Caki2 (cell line): ENCODE data around the gene SEC14L3. TPM values are rescaled to one million over a fixed set of nuclear protein-coding genes. Genes with fewer than 3 reads are reported as not detected.

Experiments
- DNase-seq: peaks from one replicate; pipeline ENCODE4 v3.0.0-alpha.2; 2015; ENCODE audit warnings: low read depth
- in situ Hi-C: cut with HindIII; loops from 2 replicates; pipeline ENCODE4 v1.10.0; 2016; ENCODE audit warnings: low sequenced_read_pairs, low pct_unique_long_range_greater_than_20kb, mixed read lengths
- total RNA-seq: library from RNA; depleted of rRNA; stranded (reverse); fragments of >200 nt; shearing (Covaris generic); gene quantifications from 2 replicates; pipeline ENCODE4 v1.2.3, GENCODE V29; 2014; ENCODE audit warnings: low replicate concordance; rRNA removed

Gene SEC14L3
- total RNA-seq, 1 experiment from 2014 or later, result not detected

GRCh38 chr22:30411780-30412179, 60.0 kb downstream of the SEC14L3 start:
- in situ Hi-C loops, result no loop called here
- no peak for DNase-seq

Other genes with a start within 250 kb of the SEC14L3 start
- gene LIF, start 225.3 kb downstream of the SEC14L3 start, total RNA-seq, result 35.7 and 35.8 TPM in 2 replicates
- not detected in 2 replicates for gene OSM, start 205.2 kb downstream of the SEC14L3 start, total RNA-seq
- 14.0 and 16.0 TPM in 2 replicates for gene CASTOR1, start 182.5 kb downstream of the SEC14L3 start, total RNA-seq
- gene TBC1D10A, start 145.1 kb downstream of the SEC14L3 start, total RNA-seq, result 44.3 and 45.5 TPM in 2 replicates
- gene SF3A1, start 115.1 kb downstream of the SEC14L3 start, total RNA-seq, result 12.7 and 15.5 TPM in 2 replicates
- gene CCDC157, start 115.0 kb downstream of the SEC14L3 start, total RNA-seq, result 2.0 and 2.2 TPM in 2 replicates
- gene RNF215, start 84.6 kb downstream of the SEC14L3 start, total RNA-seq, result 53.2 and 91.7 TPM in 2 replicates
- 10.6 and 12.9 TPM in 2 replicates for gene SEC14L2, start 75.0 kb downstream of the SEC14L3 start, total RNA-seq
- gene MTFP1, start 46.2 kb downstream of the SEC14L3 start, total RNA-seq, result 151 and 189 TPM in 2 replicates
- gene SEC14L4, start 33.7 kb upstream of the SEC14L3 start, total RNA-seq, result 0.14 TPM in 1 of 2 replicates, not detected in the other
- 28.2 and 51.2 TPM in 2 replicates for gene SEC14L6, start 74.7 kb upstream of the SEC14L3 start, total RNA-seq
- gene GAL3ST1, start 102.6 kb upstream of the SEC14L3 start, total RNA-seq, result 46.3 and 76.4 TPM in 2 replicates
- gene PES1, start 119.9 kb upstream of the SEC14L3 start, total RNA-seq, result 179 and 184 TPM in 2 replicates
- 44.8 and 55.6 TPM in 2 replicates for gene TCN2, start 135.2 kb upstream of the SEC14L3 start, total RNA-seq
- 12.5 and 14.2 TPM in 2 replicates for gene SLC35E4, start 163.8 kb upstream of the SEC14L3 start, total RNA-seq
- gene DUSP18, start 195.9 kb upstream of the SEC14L3 start, total RNA-seq, result 3.8 and 16.0 TPM in 2 replicates
- gene OSBP2, start 222.9 kb upstream of the SEC14L3 start, total RNA-seq, result 1.1 and 2.1 TPM in 2 replicates